Measurements from ENCODE around the gene HUNK.
A peak's percentile ranks its signal among the peaks of the same experiment; 100 is the strongest.
"Not testable (repeated sequence)": the region's sequence is repeated elsewhere in the genome, so short reads cannot be mapped to it uniquely, and the experiment has no call there.

HUNK gene

DNA sequence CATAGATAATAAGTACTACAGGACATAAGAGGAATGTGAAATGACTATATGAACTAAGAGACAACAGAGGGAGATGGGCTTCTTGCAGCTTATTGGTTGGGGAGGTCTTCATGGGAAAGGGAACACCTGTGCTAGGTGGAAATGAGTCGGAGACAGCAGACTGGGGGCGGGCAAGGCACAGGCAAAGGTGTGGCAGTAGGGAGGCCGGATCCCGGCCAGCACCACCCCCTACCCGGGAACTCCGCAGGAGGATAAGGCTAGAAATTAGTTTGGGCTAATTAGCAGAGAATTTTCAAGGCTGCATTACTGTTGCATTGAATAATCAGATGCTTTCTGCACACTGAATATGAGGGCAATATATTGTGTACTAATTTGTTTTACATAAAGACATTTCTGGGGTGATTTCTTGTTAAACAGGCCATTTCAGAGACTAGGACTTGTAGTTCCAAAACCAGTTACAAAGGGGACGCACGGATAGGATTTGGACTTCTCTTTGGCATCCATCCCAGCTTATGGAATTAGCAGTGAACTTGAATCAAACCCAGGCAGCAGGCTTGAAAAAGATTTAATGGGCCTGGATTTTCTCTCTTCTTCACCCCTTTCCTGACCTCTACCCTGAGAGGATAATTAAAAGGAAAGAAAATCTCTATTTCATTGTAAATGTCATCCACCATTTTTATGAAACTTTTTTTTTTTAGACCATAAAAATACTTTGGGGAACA is 2.2 kb upstream of the HUNK start:
- DNase-seq (ENCODE audit: low spot score) = no peak

GRCh38 chr21:31871371-31871770 is 1.4 kb upstream of the HUNK start:
- not testable (repeated sequence) for DNase-seq (ENCODE audit: low spot score)

DNA sequence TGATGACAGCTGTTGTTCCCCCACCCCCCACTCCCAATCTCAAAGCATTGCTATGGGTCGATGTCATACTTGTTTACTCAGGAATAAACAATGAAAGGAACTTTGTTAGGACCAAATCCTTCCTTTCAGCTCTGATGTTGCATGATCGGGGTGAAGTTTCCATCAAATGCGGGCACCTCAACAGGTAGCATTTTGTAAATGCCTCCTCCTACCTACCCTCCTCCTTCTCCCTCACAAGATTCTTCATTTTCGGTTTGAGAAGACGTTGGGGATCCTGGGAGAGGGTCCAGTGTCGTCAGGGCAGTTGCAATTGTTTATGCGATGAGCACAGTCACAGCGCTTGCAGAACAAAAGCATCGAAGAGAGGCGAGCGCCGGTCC is 758 bp upstream of the HUNK start:
- no peak for DNase-seq (ENCODE audit: low spot score)

- peak; percentile 37 for DNase-seq (ENCODE audit: low spot score)
Measured at GRCh38 chr21:31873275-31873695, 465 bp downstream of the HUNK start.

- DNase-seq (ENCODE audit: low spot score) = peak; percentile 63
Measured at GRCh38 chr21:31873696-31874599, 1.1 kb downstream of the HUNK start.

GRCh38 chr21:31874812-31875212 is 2.0 kb downstream of the HUNK start:
- DNase-seq (ENCODE audit: low spot score) = peak; percentile 23

GRCh38 chr21:31875496-31876015 is 2.7 kb downstream of the HUNK start:
- DNase-seq (ENCODE audit: low spot score) = no peak

DNA sequence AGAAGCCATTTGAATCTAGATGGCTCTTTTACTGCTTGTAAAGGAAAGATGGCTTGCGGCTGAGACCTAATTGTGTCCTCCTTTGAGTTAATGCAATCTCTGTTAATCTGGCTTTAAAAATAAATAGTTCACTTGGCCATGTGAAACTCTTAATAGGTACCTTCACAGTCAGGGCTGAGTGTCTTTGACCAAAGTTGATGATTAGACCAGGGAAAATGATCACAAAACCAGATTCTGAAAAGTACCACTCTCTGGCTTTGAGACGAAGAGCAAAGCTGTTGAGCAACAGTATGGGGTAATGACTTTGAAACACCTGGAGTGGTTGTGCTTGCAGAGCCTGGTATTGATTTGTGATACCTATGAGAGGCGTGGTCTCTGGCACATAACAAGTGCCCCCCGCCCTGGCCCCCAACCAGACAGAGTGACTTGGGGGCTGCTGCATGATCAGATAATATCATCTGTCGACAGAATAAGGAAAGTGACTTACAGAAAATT is 4.7 kb downstream of the HUNK start:
- DNase-seq (ENCODE audit: low spot score) = no peak

GRCh38 chr21:31878831-31879230 is 6.0 kb downstream of the HUNK start:
- no peak for DNase-seq (ENCODE audit: low spot score)

GRCh38 chr21:31879241-31879650 is 6.4 kb downstream of the HUNK start:
- no peak for DNase-seq (ENCODE audit: low spot score)

DNA sequence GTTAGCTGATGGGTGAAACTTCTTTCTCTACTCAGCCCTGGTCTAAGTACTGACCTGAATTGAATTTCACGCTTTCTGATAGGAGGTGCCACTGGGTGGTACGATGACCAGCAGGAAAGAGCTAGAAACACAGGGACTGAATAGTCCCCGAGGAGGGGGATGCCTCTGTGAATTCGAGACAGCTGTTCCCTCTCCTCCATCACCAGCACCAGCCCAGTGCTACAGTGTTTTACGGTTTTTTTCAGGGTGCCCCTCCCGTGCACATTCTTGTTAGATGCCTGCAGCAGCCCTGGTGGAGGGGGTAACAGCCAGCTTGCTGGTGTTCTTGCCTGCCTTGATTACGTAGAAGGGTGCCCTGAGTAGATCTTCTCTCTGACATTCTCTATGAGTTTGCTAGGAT is 7.1 kb downstream of the HUNK start:
- DNase-seq (ENCODE audit: low spot score) = no peak

GRCh38 chr21:31880816-31881215 is 8.0 kb downstream of the HUNK start:
- DNase-seq (ENCODE audit: low spot score) = no peak

DNA sequence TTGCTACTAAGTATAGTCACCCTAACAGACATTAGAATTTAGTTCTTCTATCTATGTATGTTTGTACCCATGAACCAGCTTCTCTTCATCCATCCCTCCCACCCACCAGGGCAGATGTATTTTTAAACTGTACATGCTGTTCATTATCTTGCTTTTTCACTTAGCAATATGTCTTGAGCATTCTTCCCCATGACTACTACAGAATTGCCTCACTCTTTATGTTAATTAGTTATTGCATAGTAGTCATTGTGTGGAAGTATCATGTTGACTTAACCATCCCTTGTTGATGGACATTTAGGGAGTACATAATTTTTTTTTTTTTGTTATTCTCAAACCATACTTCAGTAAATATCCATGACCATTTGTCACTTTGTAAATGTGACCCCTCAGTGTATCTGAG is 9.9 kb downstream of the HUNK start:
- no peak for DNase-seq (ENCODE audit: low spot score)

DNA sequence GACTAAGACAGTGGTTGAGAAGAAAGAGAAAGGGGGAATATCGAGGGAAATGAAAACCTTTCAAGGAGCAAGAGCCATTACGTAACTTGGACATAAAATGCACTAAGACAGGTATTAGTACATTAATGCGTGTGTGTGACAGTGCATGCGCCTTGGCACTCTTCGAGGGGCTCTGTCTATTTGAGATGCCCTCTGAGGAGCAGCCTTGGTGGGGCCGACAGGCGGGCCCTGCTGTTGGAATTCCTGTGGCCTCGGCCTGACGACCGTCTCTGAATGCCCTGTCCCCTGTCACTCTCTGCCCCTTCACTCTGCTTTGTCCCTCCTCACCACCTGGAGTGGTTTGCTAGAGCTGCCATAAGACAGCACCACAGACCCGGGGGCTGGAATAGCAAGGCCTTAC is 12.3 kb downstream of the HUNK start:
- DNase-seq (ENCODE audit: low spot score) = no peak

GRCh38 chr21:31886915-31887314 is 14.1 kb downstream of the HUNK start:
- no peak for DNase-seq (ENCODE audit: low spot score)

- no peak for DNase-seq (ENCODE audit: low spot score)
Measured at GRCh38 chr21:31887391-31887841, 14.6 kb downstream of the HUNK start.

GRCh38 chr21:31888936-31889371 is 16.1 kb downstream of the HUNK start:
- no peak for DNase-seq (ENCODE audit: low spot score)

DNA sequence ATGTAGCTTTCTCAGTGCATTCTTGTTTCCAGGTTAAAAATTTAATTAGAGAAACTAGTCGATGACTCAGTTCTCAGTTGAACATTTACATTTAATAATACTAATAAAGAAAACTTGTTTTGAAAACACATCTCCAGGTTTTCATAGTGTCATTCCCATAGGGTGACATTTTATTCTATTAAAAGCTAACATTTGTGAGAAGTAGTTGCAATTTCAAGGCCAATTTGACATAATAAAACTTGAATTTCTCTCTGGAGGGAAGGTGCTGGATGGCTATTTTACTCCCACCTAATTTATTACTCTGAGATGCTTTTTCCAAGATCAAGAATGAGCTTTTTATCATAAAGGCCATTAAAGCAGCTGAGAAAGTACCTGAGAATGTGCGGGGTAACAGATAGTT is 16.6 kb downstream of the HUNK start:
- DNase-seq (ENCODE audit: low spot score) = no peak

DNA sequence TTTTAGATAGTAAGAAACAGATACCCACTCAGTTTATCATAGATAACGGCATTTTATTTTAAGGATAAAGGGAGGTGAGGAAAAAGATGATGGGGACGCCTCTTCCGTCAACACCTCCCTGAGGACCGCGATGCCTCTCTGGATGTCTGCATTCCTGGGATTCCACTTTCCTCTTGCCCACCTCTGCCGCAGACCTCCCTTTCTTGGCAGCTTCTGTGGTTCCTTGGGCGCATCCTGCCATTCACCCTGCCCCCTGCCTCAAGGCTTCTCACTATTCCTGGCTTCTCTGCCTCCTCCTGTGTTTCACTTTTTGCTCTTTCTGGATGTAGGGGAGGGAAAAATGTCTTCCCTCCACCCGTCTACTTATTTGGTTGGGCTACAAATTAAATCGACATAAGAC is 19.9 kb downstream of the HUNK start:
- DNase-seq (ENCODE audit: low spot score) = no peak

DNA sequence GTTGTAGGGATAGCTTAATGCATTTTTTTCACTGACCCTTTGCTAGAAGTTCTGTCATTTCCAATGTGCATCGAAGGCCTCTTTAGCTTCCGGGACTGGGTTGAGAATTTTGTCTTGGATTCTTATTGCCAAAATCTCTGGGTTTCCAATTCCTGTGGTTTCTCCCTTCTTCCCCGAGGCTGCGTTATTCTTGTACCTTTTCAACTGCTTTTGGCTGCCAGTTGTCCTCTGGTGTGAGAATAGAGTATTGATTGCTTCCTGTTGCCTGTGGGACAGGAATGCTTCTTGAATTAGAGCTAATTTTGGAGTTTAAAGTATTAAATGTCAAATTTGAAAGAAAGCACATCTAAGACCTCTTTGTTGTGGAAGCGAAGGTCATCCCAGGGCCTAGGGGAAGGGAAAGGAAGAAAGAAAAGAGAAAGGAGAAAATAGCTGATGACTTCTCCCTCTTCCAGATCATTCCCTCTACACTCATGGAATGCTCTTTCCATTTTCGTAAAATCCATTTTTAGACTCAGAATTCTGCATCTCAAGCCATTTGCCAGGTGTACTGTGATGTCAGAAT is 21.1 kb downstream of the HUNK start:
- DNase-seq (ENCODE audit: low spot score) = no peak

- no peak for DNase-seq (ENCODE audit: low spot score)
Measured at GRCh38 chr21:31894457-31894856, 21.6 kb downstream of the HUNK start.

All from SK-N-DZ (cell line).